Vagina (tissue), 2 donors: ENCODE data around the gene MAP3K8. TPM values are rescaled to one million over a fixed set of nuclear protein-coding genes. Genes with fewer than 3 reads are reported as not detected.
"Not testable (repeated sequence)": the region's sequence is repeated elsewhere in the genome, so short reads cannot be mapped to it uniquely, and the experiment has no call there.

Source experiments
- DNase-seq, 2 donors: peaks; one replicate each; pipeline ENCODE4 v3.0.0-alpha.2; 2017; ENCODE audit errors: extremely low spot score in 2 of 2
- H3K27ac ChIP-seq: fragments of 200-600 bp; sonication (generic); one replicate; pipeline ENCODE4 v1.5.1; 2019
- H3K27me3 ChIP-seq: fragments of 200-600 bp; sonication (generic); one replicate; pipeline ENCODE4 v1.5.1; 2019
- H3K36me3 ChIP-seq, 2 donors: fragments of 200-600 bp; sonication (generic); one replicate each; pipeline ENCODE4 v1.5.1; 2017 to 2019
- H3K4me1 ChIP-seq: fragments of 200-600 bp; sonication (generic); one replicate; pipeline ENCODE4 v1.5.1; 2019
- H3K4me3 ChIP-seq, 2 donors: fragments of 200-600 bp; sonication (generic); 1 replicate in 1 of 2; 2 replicates in 1 of 2; pipeline ENCODE4 v1.5.1; 2016 to 2019
- H3K9me3 ChIP-seq: fragments of 200-600 bp; sonication (generic); one replicate; pipeline ENCODE4 v1.5.1; 2019
- CTCF ChIP-seq, 3 experiments: fragments of 450-650 bp in 2 of 3; fragments of 200-600 bp in 1 of 3; sonication (generic) in 1 of 3; IDR thresholded peaks; one replicate each; pipeline ENCODE4 v1.5.1; 2017 to 2019; ENCODE audit warnings: antibody characterized with exemption in 3 of 3, mild to moderate bottlenecking in 2 of 3, moderate library complexity in 2 of 3
- POLR2A ChIP-seq, 2 donors: fragments of 450-650 bp; IDR thresholded peaks; one replicate each; pipeline ENCODE4 v1.6.1; 2017; ENCODE audit warnings: antibody characterized with exemption in 2 of 2, mild to moderate bottlenecking in 2 of 2, moderate library complexity in 2 of 2
- POLR2AphosphoS5 ChIP-seq, 2 donors: sonication (generic); formaldehyde crosslinking; IDR thresholded peaks; one replicate each; pipeline ENCODE4 v1.9.0; 2017; ENCODE audit warnings: antibody characterized with exemption in 2 of 2, mild to moderate bottlenecking in 2 of 2, low read depth in 1 of 2; ENCODE audit not compliant: insufficient read depth in 1 of 2
- intact Hi-C: fragments of 100-400 bp; cut with DNase I; formaldehyde crosslinking; loops from one replicate; pipeline ENCODE4 v1.15.1; 2023
- total RNA-seq: library from RNA; depleted of rRNA; stranded (reverse); fragments of >200 nt; gene quantifications from one replicate; pipeline ENCODE4 v1.2.3, GENCODE V29; 2016

The MAP3K8 gene
- total RNA-seq, 1 donor from 2014 or later: 16.5 TPM

DNA sequence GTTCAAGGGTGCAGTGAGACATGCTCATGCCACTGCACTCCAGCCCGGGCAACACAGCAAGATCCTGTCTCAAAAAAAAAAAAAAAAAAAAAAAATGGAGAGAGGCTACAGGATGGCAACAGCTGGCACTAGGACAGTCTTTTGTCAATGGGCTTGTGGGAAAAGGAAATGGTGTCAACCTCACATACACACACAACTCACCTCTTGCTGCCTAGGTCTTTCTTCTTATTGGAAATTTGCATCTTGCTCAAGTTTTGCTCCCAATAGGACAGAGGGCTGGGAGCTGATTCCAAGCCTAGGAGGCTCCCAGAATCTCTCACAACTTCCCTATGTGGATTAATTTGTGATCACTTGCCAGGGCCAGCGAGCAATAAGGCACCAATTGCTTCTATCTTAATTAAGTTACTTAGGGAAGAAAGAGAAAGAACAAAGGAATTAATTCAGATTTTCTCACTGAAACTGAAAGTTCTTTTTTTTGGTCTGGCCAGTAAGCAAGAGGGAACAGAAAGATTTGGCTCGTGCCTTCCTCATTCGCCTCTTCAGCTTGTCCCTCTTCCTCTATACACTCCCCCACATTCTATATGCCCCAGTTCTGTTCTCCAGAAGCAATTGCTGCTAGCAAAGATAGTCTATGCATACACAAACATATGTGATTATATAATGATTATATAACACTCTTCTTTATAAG is 33.8 kb downstream of the MAP3K8 start:
- no peak for DNase-seq
- Histone ChIP-seq H3K27me3 (no peaks in the 10 kb centered on the region), H3K36me3 (peaks cover 0 to under 1% of the 10 kb centered on the region in 2 donors), H3K4me3 (no peak overlapping the region), H3K9me3 (no peaks in the 10 kb centered on the region), H3K27ac (no peak overlapping the region), H3K4me1 (no peaks in the 10 kb centered on the region)
- no peak for TF ChIP-seq POLR2AphosphoS5 (IDR thresholded peaks at IDR 0.05; ENCODE audit: insufficient read depth in 1 of 2, low read depth in 1 of 2)
- TF ChIP-seq POLR2A (IDR thresholded peaks at IDR 0.05): no peak
- no peak for TF ChIP-seq CTCF (IDR thresholded peaks at IDR 0.05)
- intact Hi-C loops: no loop called here

- H3K9me3 ChIP-seq: no peaks in the 10 kb centered on the region
- no peaks in the 10 kb centered on the region for H3K27me3 ChIP-seq
- no peak overlapping the region for H3K27ac ChIP-seq
- no peak for TF ChIP-seq POLR2AphosphoS5 (IDR thresholded peaks at IDR 0.05; ENCODE audit: insufficient read depth in 1 of 2, low read depth in 1 of 2)
- TF ChIP-seq CTCF (IDR thresholded peaks at IDR 0.05): no peak
- no peak for TF ChIP-seq POLR2A (IDR thresholded peaks at IDR 0.05)
- no peak for DNase-seq
- no peak overlapping the region for H3K4me3 ChIP-seq
- no peaks in the 10 kb centered on the region for H3K4me1 ChIP-seq
- intact Hi-C loops: no loop called here
- H3K36me3 ChIP-seq: no peaks in the 10 kb centered on the region
These were observed 38.6 kb downstream of the MAP3K8 start for GRCh38 chr10:30472414-30473155.

DNA sequence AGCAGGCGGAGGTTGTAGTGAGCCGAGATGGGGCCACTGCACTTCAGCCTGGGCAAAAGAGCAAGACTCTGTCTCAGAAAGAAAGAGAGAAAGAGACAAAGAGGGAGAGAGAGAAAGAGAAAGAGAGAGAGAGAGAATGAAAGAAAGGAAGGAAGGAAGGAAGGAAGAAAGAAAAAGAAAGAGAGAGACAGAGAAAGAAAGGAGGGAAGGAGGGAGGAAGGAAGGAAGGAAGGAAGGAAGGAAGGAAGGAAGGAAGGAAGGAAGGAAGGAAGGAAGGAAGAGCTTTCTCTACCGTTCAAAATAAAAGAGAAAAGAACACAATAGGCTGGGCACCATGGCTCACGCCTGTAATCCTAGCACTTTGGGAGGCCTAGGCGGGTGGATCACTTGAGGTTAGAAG is 41.5 kb downstream of the MAP3K8 start:
- H3K4me3 ChIP-seq, H3K27ac ChIP-seq, H3K27me3 ChIP-seq, H3K36me3 ChIP-seq, H3K9me3 ChIP-seq, H3K4me1 ChIP-seq, intact Hi-C loops, DNase-seq: not testable (repeated sequence)

- Histone ChIP-seq H3K27ac (no peak overlapping the region), H3K27me3 (no peaks in the 10 kb centered on the region), H3K4me1 (no peaks in the 10 kb centered on the region), H3K36me3 (no peaks in the 10 kb centered on the region), H3K4me3 (no peak overlapping the region), H3K9me3 (no peaks in the 10 kb centered on the region)
- intact Hi-C loops: no loop called here
- no peak for DNase-seq
- no peak for TF ChIP-seq POLR2AphosphoS5 (IDR thresholded peaks at IDR 0.05; ENCODE audit: insufficient read depth in 1 of 2, low read depth in 1 of 2)
- TF ChIP-seq POLR2A (IDR thresholded peaks at IDR 0.05): no peak
- TF ChIP-seq CTCF (IDR thresholded peaks at IDR 0.05): no peak
These were observed 42.6 kb downstream of the MAP3K8 start for GRCh38 chr10:30476511-30477155.

DNA sequence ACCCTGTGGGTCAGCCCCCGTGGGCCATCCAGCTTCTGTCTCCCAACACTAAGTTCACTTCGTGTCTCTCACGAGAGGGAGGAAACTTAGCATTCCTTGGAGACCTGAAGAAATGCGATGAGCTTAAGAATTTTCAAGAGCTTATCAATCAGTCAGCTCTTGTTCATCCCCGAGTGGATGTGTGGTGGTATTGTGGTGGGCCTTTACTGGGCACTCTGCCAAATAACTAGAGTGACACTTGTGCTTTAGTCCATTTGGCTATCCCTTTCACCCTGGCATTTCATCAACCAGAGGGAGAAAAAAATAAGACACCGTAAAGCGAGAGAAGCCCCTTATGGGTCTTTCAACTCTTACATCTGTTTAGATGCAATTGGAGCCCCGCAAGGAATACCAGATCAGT is 45.5 kb downstream of the MAP3K8 start:
- H3K4me3 ChIP-seq, DNase-seq, H3K9me3 ChIP-seq, H3K27ac ChIP-seq, H3K4me1 ChIP-seq, H3K27me3 ChIP-seq, H3K36me3 ChIP-seq, intact Hi-C loops: not testable (repeated sequence)

- Histone ChIP-seq H3K4me1 (no peaks in the 10 kb centered on the region), H3K36me3 (no peaks in the 10 kb centered on the region), H3K27me3 (no peaks in the 10 kb centered on the region), H3K9me3 (no peaks in the 10 kb centered on the region), H3K27ac (no peak overlapping the region), H3K4me3 (no peak overlapping the region)
- no peak for TF ChIP-seq POLR2AphosphoS5 (IDR thresholded peaks at IDR 0.05; ENCODE audit: insufficient read depth in 1 of 2, low read depth in 1 of 2)
- TF ChIP-seq CTCF (IDR thresholded peaks at IDR 0.05): no peak
- no peak for TF ChIP-seq POLR2A (IDR thresholded peaks at IDR 0.05)
- intact Hi-C loops: no loop called here
- no peak for DNase-seq
These were observed 47.6 kb downstream of the MAP3K8 start for GRCh38 chr10:30481603-30482002.
